HEK293T (cell line): ENCODE data around the gene MORN2.

Experiments used
- CTCF ChIA-PET: fragments of 350-600 bp; formaldehyde crosslinking; extraction: SDS; loops from one replicate; lab custom pipeline; 2021; ENCODE audit warnings: antibody characterized with exemption, inconsistent platforms; lab: Yijun Ruan, JAX
- POLR2A ChIA-PET: fragments of 350-600 bp; formaldehyde crosslinking; extraction: SDS; loops from one replicate; lab custom pipeline; 2020; ENCODE audit warnings: antibody characterized with exemption, inconsistent platforms; lab: Yijun Ruan, JAX
- DNase-seq: peaks from one replicate; pipeline ENCODE4 v3.0.0; 2012; ENCODE audit warnings: mixed read lengths; ENCODE audit errors: extremely low spot score
- ARNT ChIP-seq: fragments of 450-650 bp; IDR thresholded peaks from 2 replicates; pipeline ENCODE4 v1.6.1; 2017; ENCODE audit warnings: mild to moderate bottlenecking
- BHLHE40 ChIP-seq: fragments of 450-650 bp; IDR thresholded peaks from 2 replicates; pipeline ENCODE4 v1.6.1; 2016; ENCODE audit warnings: mild to moderate bottlenecking, moderate library complexity, borderline replicate concordance
- CTBP1 ChIP-seq: fragments of 450-650 bp; IDR thresholded peaks from 2 replicates; pipeline ENCODE4 v1.6.1; 2016; ENCODE audit warnings: borderline replicate concordance
- ELF4 ChIP-seq: fragments of 450-650 bp; IDR thresholded peaks from 2 replicates; pipeline ENCODE4 v1.6.1; 2017; ENCODE audit warnings: antibody characterized with exemption
- FOXA1 ChIP-seq: fragments of 450-650 bp; IDR thresholded peaks from 2 replicates; pipeline ENCODE4 v1.6.1; 2016; ENCODE audit warnings: mild to moderate bottlenecking
- FOXK2 ChIP-seq: fragments of 450-650 bp; IDR thresholded peaks from 2 replicates; pipeline ENCODE4 v1.6.1; 2016; ENCODE audit warnings: mild to moderate bottlenecking
- FOXM1 ChIP-seq: fragments of 450-650 bp; IDR thresholded peaks from 2 replicates; pipeline ENCODE4 v1.6.1; 2017; ENCODE audit warnings: mild to moderate bottlenecking, borderline replicate concordance
- HDGF ChIP-seq: fragments of 450-650 bp; IDR thresholded peaks from 2 replicates; pipeline ENCODE4 v1.6.1; 2017; ENCODE audit warnings: antibody characterized with exemption, borderline replicate concordance
- L3MBTL2 ChIP-seq: fragments of 450-650 bp; conservative IDR thresholded peaks from 2 replicates; pipeline ENCODE4 v1.6.1; 2016; ENCODE audit warnings: mild to moderate bottlenecking
- LEF1 ChIP-seq: fragments of 450-650 bp; IDR thresholded peaks from 2 replicates; pipeline ENCODE4 v1.6.1; 2017; ENCODE audit warnings: mild to moderate bottlenecking, borderline replicate concordance
- NFRKB ChIP-seq: fragments of 450-650 bp; IDR thresholded peaks from 2 replicates; pipeline ENCODE4 v1.6.1; 2016; ENCODE audit warnings: mild to moderate bottlenecking, moderate library complexity
- PKNOX1 ChIP-seq: fragments of 450-650 bp; IDR thresholded peaks from 2 replicates; pipeline ENCODE4 v1.6.1; 2016
- SP1 ChIP-seq: fragments of 450-650 bp; IDR thresholded peaks from 2 replicates; pipeline ENCODE4 v1.6.1; 2017
- SUZ12 ChIP-seq: fragments of 450-650 bp; IDR thresholded peaks from 2 replicates; pipeline ENCODE4 v1.6.1; 2016; ENCODE audit warnings: mild to moderate bottlenecking
- TARDBP ChIP-seq: fragments of 450-650 bp; IDR thresholded peaks from 2 replicates; pipeline ENCODE4 v1.6.1; 2016
- ZNF384 ChIP-seq: fragments of 450-650 bp; IDR thresholded peaks from 2 replicates; pipeline ENCODE4 v1.6.1; 2016

Gene MORN2

GRCh38 chr2:38863061-38863695, 12.6 kb upstream of the MORN2 start:
- ChIA-PET CTCF (no interaction called here), POLR2A (no interaction called here)
- no peak for DNase-seq
- no peak for TF ChIP-seq SUZ12
- TF ChIP-seq TARDBP: no peak
- no peak for TF ChIP-seq PKNOX1
- TF ChIP-seq ELF4: no peak
- no peak for TF ChIP-seq NFRKB
- TF ChIP-seq BHLHE40: no peak
- TF ChIP-seq ARNT: no peak
- no peak for TF ChIP-seq CTBP1
- TF ChIP-seq FOXK2: no peak
- TF ChIP-seq LEF1: no peak
- TF ChIP-seq HDGF: no peak
- no peak for TF ChIP-seq FOXA1
- no peak for TF ChIP-seq ZNF384
- no peak for TF ChIP-seq SP1
- TF ChIP-seq FOXM1: no peak

GRCh38 chr2:38866773-38867443, 8.9 kb upstream of the MORN2 start:
- TF ChIP-seq CTBP1 (no peak), FOXA1 (no peak), ZNF384 (no peak), FOXM1 (no peak), ELF4 (no peak), ARNT (no peak), L3MBTL2 (no peak), FOXK2 (no peak), BHLHE40 (no peak)
- DNase-seq: no peak
- CTCF ChIA-PET: no interaction called here
- POLR2A ChIA-PET: no interaction called here

GRCh38 chr2:38871432-38871831, 4.3 kb upstream of the MORN2 start:
- TF ChIP-seq SUZ12 (no peak), NFRKB (no peak), FOXM1 (no peak), ARNT (no peak), ELF4 (no peak), ZNF384 (no peak), FOXK2 (no peak), TARDBP (no peak), HDGF (no peak), SP1 (no peak)
- ChIA-PET CTCF (no interaction called here), POLR2A (no interaction called here)
- no peak for DNase-seq

- POLR2A ChIA-PET: no interaction called here
- CTCF ChIA-PET: interaction anchor here (1.1 kb wide), 1 partner anchor 26 kb away, joined by 4 read pairs; no protein-coding TSS in a partner anchor
- no peak for DNase-seq
- TF ChIP-seq CTBP1 (no peak), ZNF384 (no peak), FOXK2 (no peak), BHLHE40 (no peak)
These were observed 2.0 kb upstream of the MORN2 start for GRCh38 chr2:38873763-38874162.

- TF ChIP-seq FOXK2: no peak
- ChIA-PET POLR2A (no interaction called here), CTCF (interaction anchor here (1.0 kb wide), 1 partner anchor 14 kb away, joined by 3 read pairs; the partner anchor contains the start of gene ARHGEF33)
- DNase-seq: no peak
These were observed 575 bp upstream of the MORN2 start for GRCh38 chr2:38875227-38875575.

GRCh38 chr2:38876407-38876806, 631 bp downstream of the MORN2 start:
- CTCF ChIA-PET: interaction anchor here (1.0 kb wide), 1 partner anchor 13 kb away, joined by 3 read pairs; the partner anchor contains the start of gene ARHGEF33
- POLR2A ChIA-PET: interaction anchor here (0.9 to 1.3 kb wide), 3 partner anchors 11 to 125 kb away, joined by 3 read pairs; partner anchors contain the start of gene SRSF7
- no peak for TF ChIP-seq HDGF
- TF ChIP-seq TARDBP: no peak
- TF ChIP-seq ARNT: no peak
- no peak for TF ChIP-seq PKNOX1
- no peak for TF ChIP-seq FOXK2
- no peak for TF ChIP-seq NFRKB
- no peak for TF ChIP-seq L3MBTL2
- TF ChIP-seq LEF1: no peak
- no peak for TF ChIP-seq FOXM1
- TF ChIP-seq FOXA1: no peak
- no peak for TF ChIP-seq SP1
- TF ChIP-seq CTBP1: no peak
- no peak for TF ChIP-seq ZNF384
- no peak for TF ChIP-seq BHLHE40
- DNase-seq: no peak

- POLR2A ChIA-PET: no interaction called here
- no peak for TF ChIP-seq BHLHE40
- no peak for TF ChIP-seq FOXM1
- TF ChIP-seq CTBP1: no peak
- no peak for TF ChIP-seq L3MBTL2
- no peak for TF ChIP-seq ELF4
- no peak for TF ChIP-seq ZNF384
- no peak for TF ChIP-seq SP1
- TF ChIP-seq TARDBP: no peak
- no peak for TF ChIP-seq HDGF
- no peak for TF ChIP-seq PKNOX1
- TF ChIP-seq LEF1: no peak
- no peak for TF ChIP-seq ARNT
- no peak for TF ChIP-seq NFRKB
- no peak for TF ChIP-seq FOXK2
- no peak for DNase-seq
- CTCF ChIA-PET: no interaction called here
These were observed 10.3 kb downstream of the MORN2 start for GRCh38 chr2:38886063-38886462.
